Measurements from ENCODE around the gene FARS2. TPM values are rescaled to one million over a fixed set of nuclear protein-coding genes. Genes with fewer than 3 reads are reported as not detected.

FARS2 gene
- total and polyA plus RNA-seq, 2 of the 13 experiments (the other 11 are each of a cell fraction or from before 2014, with no cell fraction given): 15.4 to 26.0 TPM

GRCh38 chr6:5379647-5380242 lies 118.4 kb downstream of the FARS2 start:
- Histone ChIP-seq H3K79me2 (ENCODE audit: insufficient read depth, low read length) (no peaks in the 10 kb centered on the region), H3K9me3 (ENCODE audit: low read length) (no peaks in the 10 kb centered on the region), H3K4me1 (ENCODE audit: insufficient read depth, low read length) (no peaks in the 10 kb centered on the region), H3K27ac (ENCODE audit: extremely low read length, insufficient read depth, low read length) (no peak overlapping the region), H3K9ac (ENCODE audit: insufficient read depth, low read depth, low read length) (no peak overlapping the region), H3K27me3 (ENCODE audit: control insufficient read depth in 1 of 2, insufficient read depth in 2 of 2, low read length in 2 of 2) (no peaks in the 10 kb centered on the region), H3K4me2 (ENCODE audit: low read depth, low read length) (no peak overlapping the region), H2AFZ (ENCODE audit: low read length) (no peak overlapping the region), H3K36me3 (replicated peaks in 1 of 2; ENCODE audit: control insufficient read depth in 1 of 2, insufficient read depth in 2 of 2, low read length in 2 of 2) (0 out of 5 replicates have a peak, but pooled peaks cover 0 to 2% of the 10 kb centered on the region in 2 experiments), H4K20me1 (ENCODE audit: insufficient read depth, low read length) (no peaks in the 10 kb centered on the region), H3K4me3 (replicated peaks in 1 of 3; ENCODE audit: insufficient read depth in 1 of 3, low read depth in 2 of 3, low read length in 3 of 3) (no peak overlapping the region)
- intact Hi-C loops (cut with micrococcal nuclease; ENCODE audit: unreplicated experiment): loop anchor here (1.0 to 5.0 kb wide), 2 partner anchors 164 to 237 kb away; no protein-coding TSS in a partner anchor
- in situ Hi-C loops (cut with HindIII; ENCODE audit: extremely low pct_ligation_motif_present, low pct_unique_long_range_greater_than_20kb): loop anchor here (5.0 to 10.0 kb wide), 2 partner anchors 232 to 325 kb away; no protein-coding TSS in a partner anchor
- peak; percentile 80 for ATAC-seq
- WGBS (ENCODE audit: low lambda C conversion rate): 55% methylated on average over 3 of the region's 3 CpGs
- ChIA-PET POLR2A (interaction anchor here (0.7 kb wide), 1 partner anchor 119 kb away, joined by 3 read pairs; the partner anchor contains the start of gene LYRM4), CTCF (ENCODE audit: low intra/inter-chr PET ratio, low total read pairs) (interaction anchor here (0.7 to 2.7 kb wide), 3 partner anchors 165 to 323 kb away, joined by 3 to 16 read pairs (median 15); no protein-coding TSS in a partner anchor)
- peak; percentile 90 for FAIRE-seq
- BruUV-seq (replicated peaks): no TSS peak
- peak; percentile 71 for DNase-seq (ENCODE audit: low spot score)
- TF ChIP-seq CTCF (CRISPR knock-in tag; IDR thresholded peaks at IDR 0.05) (peak; percentile 90), SRY (CRISPR knock-in tag; IDR thresholded peaks at IDR 0.05) (no peak), ZNF121 (CRISPR knock-in tag; IDR thresholded peaks at IDR 0.05) (no peak), TFDP2 (CRISPR knock-in tag; IDR thresholded peaks at IDR 0.05) (0 out of 2 replicates have a peak, but pooled peaks have one; percentile 20), MAFF (IDR thresholded peaks at IDR 0.05; ENCODE audit: low read depth, low read length) (peak; percentile 47; the same call in 1 of the 2 replicates), WIZ (CRISPR knock-in tag; IDR thresholded peaks at IDR 0.05) (no peak), PRDM4 (CRISPR knock-in tag; IDR thresholded peaks at IDR 0.05; ENCODE audit: borderline replicate concordance) (0 out of 2 replicates have a peak, but pooled peaks have one; percentile 25), GATAD1 (CRISPR knock-in tag; IDR thresholded peaks at IDR 0.05) (0 out of 2 replicates have a peak, but pooled peaks have one; percentile 15), ZC3H13 (CRISPR knock-in tag; IDR thresholded peaks at IDR 0.05) (no peak), ZNF569 (CRISPR knock-in tag; IDR thresholded peaks at IDR 0.05; ENCODE audit: borderline replicate concordance) (no peak), FOXC1 (CRISPR knock-in tag; IDR thresholded peaks at IDR 0.05; ENCODE audit: borderline replicate concordance) (no peak), TEAD3 (CRISPR knock-in tag; optimal IDR thresholded peaks at IDR 0.05; ENCODE audit: borderline replicate concordance) (peak; percentile 49), PPARG (CRISPR knock-in tag; conservative IDR thresholded peaks at IDR 0.05) (0 out of 2 replicates have a peak, but pooled peaks have one; percentile 15), HNF1B (CRISPR knock-in tag; IDR thresholded peaks at IDR 0.05) (no peak), ZFP41 (CRISPR knock-in tag; IDR thresholded peaks at IDR 0.05; ENCODE audit: borderline replicate concordance) (no peak), ZNF331 (CRISPR knock-in tag; IDR thresholded peaks at IDR 0.05) (0 out of 2 replicates have a peak, but pooled peaks have one; percentile 27), ZSCAN9 (CRISPR knock-in tag; IDR thresholded peaks at IDR 0.05; ENCODE audit: borderline replicate concordance) (0 out of 2 replicates have a peak, but pooled peaks have one; percentile 58)

Data from HepG2 (cell line).